Neural progenitor cell (in vitro differentiated cells): ENCODE data around the gene MTIF2.
"Not testable (repeated sequence)": the region's sequence is repeated elsewhere in the genome, so short reads cannot be mapped to it uniquely, and the experiment has no call there.

Experiments used
- EZH2 ChIP-seq: fragments of 200-600 bp; sonication (generic); IDR thresholded peaks from 2 replicates; pipeline ENCODE4 v1.6.1; 2017; ENCODE audit warnings: antibody characterized with exemption, mild to moderate bottlenecking, moderate library complexity
- EZH2phosphoT487 ChIP-seq: fragments of 200-600 bp; sonication (generic); IDR thresholded peaks from 2 replicates; pipeline ENCODE4 v1.6.1; 2017; ENCODE audit warnings: antibody characterized with exemption
- TF ChIP-seq, protein P1 (sequence below): fragments of 200-600 bp; sonication (generic); IDR thresholded peaks from 2 replicates; pipeline ENCODE4 v1.5.1; 2017; ENCODE audit warnings: antibody characterized with exemption, mild to moderate bottlenecking

DNA sequence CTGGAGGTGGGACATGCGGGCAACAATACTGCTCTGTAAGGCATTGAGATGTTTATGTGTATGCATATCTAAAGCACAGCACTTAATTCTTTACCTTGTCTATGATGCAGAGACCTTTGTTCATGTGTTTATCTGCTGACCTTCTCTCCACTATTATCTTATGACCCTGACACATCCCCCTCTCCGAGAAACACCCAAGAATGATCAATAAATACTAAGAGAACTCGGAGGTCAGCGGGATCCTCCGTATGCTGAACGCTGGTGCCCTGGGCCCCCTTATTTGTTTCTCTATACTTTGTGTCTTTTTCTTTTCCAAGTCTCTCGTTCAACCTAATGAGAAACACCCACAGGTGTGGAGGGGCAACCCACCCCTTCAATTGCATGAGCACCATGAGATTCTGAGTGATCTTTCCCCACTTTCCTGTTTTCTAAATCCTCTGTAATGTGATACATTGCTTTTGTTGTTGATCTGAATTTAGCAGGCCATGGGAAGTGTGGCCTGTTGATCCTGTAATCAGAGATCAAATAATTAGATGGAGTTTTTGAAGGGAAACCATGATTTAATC lies 10.9 kb upstream of the MTIF2 start:
- TF ChIP-seq, protein P1, sequence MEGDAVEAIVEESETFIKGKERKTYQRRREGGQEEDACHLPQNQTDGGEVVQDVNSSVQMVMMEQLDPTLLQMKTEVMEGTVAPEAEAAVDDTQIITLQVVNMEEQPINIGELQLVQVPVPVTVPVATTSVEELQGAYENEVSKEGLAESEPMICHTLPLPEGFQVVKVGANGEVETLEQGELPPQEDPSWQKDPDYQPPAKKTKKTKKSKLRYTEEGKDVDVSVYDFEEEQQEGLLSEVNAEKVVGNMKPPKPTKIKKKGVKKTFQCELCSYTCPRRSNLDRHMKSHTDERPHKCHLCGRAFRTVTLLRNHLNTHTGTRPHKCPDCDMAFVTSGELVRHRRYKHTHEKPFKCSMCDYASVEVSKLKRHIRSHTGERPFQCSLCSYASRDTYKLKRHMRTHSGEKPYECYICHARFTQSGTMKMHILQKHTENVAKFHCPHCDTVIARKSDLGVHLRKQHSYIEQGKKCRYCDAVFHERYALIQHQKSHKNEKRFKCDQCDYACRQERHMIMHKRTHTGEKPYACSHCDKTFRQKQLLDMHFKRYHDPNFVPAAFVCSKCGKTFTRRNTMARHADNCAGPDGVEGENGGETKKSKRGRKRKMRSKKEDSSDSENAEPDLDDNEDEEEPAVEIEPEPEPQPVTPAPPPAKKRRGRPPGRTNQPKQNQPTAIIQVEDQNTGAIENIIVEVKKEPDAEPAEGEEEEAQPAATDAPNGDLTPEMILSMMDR, result not testable (repeated sequence)
- TF ChIP-seq EZH2phosphoT487, EZH2: not testable (repeated sequence)
